Measurements from ENCODE around the gene ASCC3. TPM values are rescaled to one million over a fixed set of nuclear protein-coding genes. Genes with fewer than 3 reads are reported as not detected.

Gene ASCC3
- total RNA-seq, 2 donors from 2014 or later, result 35.7 to 56.2 TPM

DNA sequence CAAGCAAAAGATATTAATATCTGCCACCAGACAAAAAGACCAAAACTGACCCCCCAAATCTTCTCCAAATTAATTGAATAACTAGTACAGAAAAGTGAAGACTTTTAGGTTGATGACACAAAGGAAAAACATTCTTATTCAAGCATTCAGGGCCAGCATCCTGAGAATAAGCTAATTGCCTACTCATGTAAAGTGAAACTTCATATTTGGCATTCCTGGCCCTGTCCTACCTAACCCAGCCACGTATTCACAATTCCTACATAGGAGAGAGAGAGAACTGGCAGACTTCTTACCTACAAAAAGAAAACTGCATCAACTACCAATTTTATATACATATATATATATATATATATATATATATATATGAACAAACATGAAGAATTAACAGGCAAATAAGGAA is 4.9 kb upstream of the ASCC3 start:
- no peaks in the 10 kb centered on the region for H3K36me3 ChIP-seq
- H3K4me1 ChIP-seq (ENCODE audit: control insufficient read depth in 1 of 2, low read depth in 2 of 2), result peaks cover 4 to 19% of the 10 kb centered on the region in 2 donors
- no peaks in the 10 kb centered on the region for H3K9me3 ChIP-seq
- no peak overlapping the region for H3K27ac ChIP-seq
- TF ChIP-seq, protein P1, sequence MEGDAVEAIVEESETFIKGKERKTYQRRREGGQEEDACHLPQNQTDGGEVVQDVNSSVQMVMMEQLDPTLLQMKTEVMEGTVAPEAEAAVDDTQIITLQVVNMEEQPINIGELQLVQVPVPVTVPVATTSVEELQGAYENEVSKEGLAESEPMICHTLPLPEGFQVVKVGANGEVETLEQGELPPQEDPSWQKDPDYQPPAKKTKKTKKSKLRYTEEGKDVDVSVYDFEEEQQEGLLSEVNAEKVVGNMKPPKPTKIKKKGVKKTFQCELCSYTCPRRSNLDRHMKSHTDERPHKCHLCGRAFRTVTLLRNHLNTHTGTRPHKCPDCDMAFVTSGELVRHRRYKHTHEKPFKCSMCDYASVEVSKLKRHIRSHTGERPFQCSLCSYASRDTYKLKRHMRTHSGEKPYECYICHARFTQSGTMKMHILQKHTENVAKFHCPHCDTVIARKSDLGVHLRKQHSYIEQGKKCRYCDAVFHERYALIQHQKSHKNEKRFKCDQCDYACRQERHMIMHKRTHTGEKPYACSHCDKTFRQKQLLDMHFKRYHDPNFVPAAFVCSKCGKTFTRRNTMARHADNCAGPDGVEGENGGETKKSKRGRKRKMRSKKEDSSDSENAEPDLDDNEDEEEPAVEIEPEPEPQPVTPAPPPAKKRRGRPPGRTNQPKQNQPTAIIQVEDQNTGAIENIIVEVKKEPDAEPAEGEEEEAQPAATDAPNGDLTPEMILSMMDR (IDR thresholded peaks at IDR 0.05), result no peak
- ATAC-seq (ENCODE audit: insufficient number of reproducible peaks, low FRiP score, low read depth) (no peak), DNase-seq (ENCODE audit: low spot score) (no peak)
- no peaks in the 10 kb centered on the region for H3K27me3 ChIP-seq (replicated peaks; ENCODE audit: insufficient read depth)
- no peak overlapping the region for H3K4me3 ChIP-seq

DNA sequence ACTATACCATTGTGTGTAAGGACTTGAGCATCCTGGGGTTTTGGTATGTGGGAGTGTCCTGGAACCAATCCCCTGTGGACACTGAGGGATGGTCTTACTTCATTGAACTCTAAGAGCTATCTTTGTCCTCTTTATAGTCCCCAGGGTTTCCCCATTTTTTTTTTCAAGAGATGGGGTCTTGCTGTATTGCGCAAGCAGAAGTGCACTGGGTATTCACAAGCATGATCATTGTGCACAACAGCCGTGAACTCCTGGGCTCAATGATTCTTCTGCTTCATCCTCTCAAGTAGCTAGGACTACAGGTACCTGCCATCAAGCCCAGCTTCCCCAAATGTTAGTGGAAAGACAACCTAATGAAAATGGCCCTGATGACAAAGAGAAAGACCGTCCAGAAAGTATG is 2.2 kb upstream of the ASCC3 start:
- Histone ChIP-seq H3K4me3 (no peak overlapping the region), H3K27ac (no peak overlapping the region), H3K9me3 (no peaks in the 10 kb centered on the region), H3K27me3 (replicated peaks; ENCODE audit: insufficient read depth) (no peaks in the 10 kb centered on the region), H3K4me1 (ENCODE audit: control insufficient read depth in 1 of 2, low read depth in 2 of 2) (peaks cover 12 to 26% of the 10 kb centered on the region in 2 donors), H3K36me3 (no peaks in the 10 kb centered on the region)
- TF ChIP-seq, protein P1 (IDR thresholded peaks at IDR 0.05), result no peak
- DNase-seq (ENCODE audit: low spot score), result no peak
- ATAC-seq (ENCODE audit: insufficient number of reproducible peaks, low FRiP score, low read depth), result no peak

DNA sequence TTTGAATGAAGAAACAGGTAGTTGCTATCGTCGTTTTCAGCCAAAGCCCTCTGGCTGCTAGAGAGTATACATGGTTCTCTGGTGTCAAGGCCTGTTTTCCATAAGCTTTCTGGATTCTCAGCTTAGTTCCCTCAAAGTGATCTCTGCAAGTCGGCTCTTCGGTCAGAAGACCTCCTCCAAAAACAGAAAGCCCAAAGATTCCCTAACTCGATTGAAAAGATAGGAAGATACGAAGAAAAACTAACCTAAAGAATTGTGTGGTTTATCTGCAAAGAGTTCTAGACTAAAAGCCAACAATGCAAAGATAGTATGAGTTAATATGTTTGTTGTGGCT is 545 bp upstream of the ASCC3 start:
- no peak for ATAC-seq (ENCODE audit: insufficient number of reproducible peaks, low FRiP score, low read depth)
- Histone ChIP-seq H3K27ac (peak overlapping the region; percentile 84 to 86), H3K4me3 (peak overlapping the region; percentile 79), H3K27me3 (replicated peaks; ENCODE audit: insufficient read depth) (no peaks in the 10 kb centered on the region), H3K4me1 (ENCODE audit: control insufficient read depth in 1 of 2, low read depth in 2 of 2) (peaks cover 20 to 41% of the 10 kb centered on the region in 2 donors), H3K36me3 (no peaks in the 10 kb centered on the region), H3K9me3 (no peaks in the 10 kb centered on the region)
- no peak for DNase-seq (ENCODE audit: low spot score)
- TF ChIP-seq, protein P1 (IDR thresholded peaks at IDR 0.05), result no peak

DNA sequence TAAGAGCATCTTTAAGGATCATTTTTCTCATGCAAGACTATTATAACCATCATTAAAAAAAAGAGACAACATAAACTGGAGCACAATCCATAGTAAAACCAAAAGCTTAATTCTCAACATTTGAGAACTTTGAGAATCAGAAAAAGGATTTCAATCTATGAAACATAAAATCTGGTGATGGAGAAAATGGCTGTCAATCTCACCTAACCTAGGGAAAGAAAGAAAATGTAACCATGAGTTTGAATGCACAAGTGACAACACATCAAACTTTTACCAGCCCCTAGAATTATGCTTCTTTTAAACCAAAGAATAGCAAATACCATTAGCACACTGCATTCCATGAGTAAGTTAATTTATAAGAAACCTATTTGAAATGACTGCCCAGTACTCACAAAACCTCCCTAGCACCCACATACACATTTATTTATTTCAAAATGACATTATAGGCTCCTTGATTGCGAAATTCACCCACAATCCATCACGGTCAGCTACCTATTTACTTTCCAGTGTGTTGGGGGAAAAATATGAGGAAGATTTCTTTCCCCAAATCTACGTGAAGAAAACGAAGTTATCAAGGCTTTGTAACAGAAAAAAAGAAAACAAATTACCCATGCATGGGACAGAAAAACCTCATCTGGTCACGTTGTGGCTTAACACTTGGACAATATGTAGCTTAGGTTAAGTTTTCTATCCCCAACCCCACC is 828 bp downstream of the ASCC3 start:
- TF ChIP-seq, protein P1 (IDR thresholded peaks at IDR 0.05), result no peak
- Histone ChIP-seq H3K9me3 (no peaks in the 10 kb centered on the region), H3K4me3 (peak overlapping the region; percentile 79), H3K27me3 (replicated peaks; ENCODE audit: insufficient read depth) (no peaks in the 10 kb centered on the region), H3K4me1 (ENCODE audit: control insufficient read depth in 1 of 2, low read depth in 2 of 2) (peaks cover 20 to 41% of the 10 kb centered on the region in 2 donors), H3K36me3 (no peaks in the 10 kb centered on the region), H3K27ac (peak overlapping the region; percentile 84 to 86)
- ATAC-seq (ENCODE audit: insufficient number of reproducible peaks, low FRiP score, low read depth) (no peak), DNase-seq (ENCODE audit: low spot score) (no peak)

DNA sequence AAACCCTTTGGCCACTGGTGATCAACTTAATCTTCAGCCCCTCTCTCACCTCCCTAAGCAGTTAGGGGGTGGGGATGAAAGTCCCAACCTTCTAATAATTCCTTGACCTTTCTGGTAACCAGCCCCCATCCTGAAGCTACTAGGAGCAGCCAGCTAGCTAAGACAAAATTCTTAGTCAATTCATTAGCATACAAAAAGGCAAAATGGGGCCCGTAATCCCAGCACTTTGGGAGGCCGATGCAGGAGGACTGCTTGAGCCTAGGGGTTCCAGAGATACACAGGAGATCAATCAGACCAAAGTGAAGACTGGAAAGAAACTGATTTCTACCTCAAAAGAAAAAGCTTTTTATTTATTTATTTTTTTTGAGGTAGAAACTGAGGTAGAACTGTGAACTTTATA is 1.8 kb downstream of the ASCC3 start:
- DNase-seq (ENCODE audit: low spot score) (no peak), ATAC-seq (ENCODE audit: insufficient number of reproducible peaks, low FRiP score, low read depth) (no peak)
- Histone ChIP-seq H3K9me3 (no peaks in the 10 kb centered on the region), H3K27ac (peak overlapping the region in 1 of 2 donors; percentile 5), H3K4me1 (ENCODE audit: control insufficient read depth in 1 of 2, low read depth in 2 of 2) (peaks cover 20 to 41% of the 10 kb centered on the region in 2 donors), H3K36me3 (no peaks in the 10 kb centered on the region), H3K27me3 (replicated peaks; ENCODE audit: insufficient read depth) (no peaks in the 10 kb centered on the region), H3K4me3 (no peak overlapping the region)
- TF ChIP-seq, protein P1 (IDR thresholded peaks at IDR 0.05), result no peak

All from thoracic aorta (tissue), 2 donors.